ENCODE results near the gene PIEZO2.
"Not testable (repeated sequence)": the region's sequence is repeated elsewhere in the genome, so short reads cannot be mapped to it uniquely, and the experiment has no call there.

The PIEZO2 gene

DNA sequence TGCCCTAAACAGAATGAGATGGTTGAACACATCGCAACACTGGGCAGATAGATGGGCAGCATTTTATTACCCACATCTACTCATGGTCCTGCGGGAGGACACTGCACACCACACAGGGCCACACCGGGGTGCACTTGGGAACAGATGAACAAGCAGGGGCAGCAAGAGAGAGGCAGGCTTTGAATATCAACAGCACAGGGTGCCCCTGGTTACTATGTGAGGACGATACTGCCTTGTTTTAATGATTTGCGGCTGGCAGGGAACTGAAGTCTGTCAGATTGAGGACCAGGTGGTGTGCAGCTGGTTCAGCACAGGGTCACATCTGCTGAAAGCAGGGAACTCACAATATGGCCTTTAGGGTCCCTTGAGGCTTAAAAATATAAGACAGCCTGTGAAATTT, 195.7 kb downstream of the PIEZO2 start:
- DNase-seq = no peak

DNA sequence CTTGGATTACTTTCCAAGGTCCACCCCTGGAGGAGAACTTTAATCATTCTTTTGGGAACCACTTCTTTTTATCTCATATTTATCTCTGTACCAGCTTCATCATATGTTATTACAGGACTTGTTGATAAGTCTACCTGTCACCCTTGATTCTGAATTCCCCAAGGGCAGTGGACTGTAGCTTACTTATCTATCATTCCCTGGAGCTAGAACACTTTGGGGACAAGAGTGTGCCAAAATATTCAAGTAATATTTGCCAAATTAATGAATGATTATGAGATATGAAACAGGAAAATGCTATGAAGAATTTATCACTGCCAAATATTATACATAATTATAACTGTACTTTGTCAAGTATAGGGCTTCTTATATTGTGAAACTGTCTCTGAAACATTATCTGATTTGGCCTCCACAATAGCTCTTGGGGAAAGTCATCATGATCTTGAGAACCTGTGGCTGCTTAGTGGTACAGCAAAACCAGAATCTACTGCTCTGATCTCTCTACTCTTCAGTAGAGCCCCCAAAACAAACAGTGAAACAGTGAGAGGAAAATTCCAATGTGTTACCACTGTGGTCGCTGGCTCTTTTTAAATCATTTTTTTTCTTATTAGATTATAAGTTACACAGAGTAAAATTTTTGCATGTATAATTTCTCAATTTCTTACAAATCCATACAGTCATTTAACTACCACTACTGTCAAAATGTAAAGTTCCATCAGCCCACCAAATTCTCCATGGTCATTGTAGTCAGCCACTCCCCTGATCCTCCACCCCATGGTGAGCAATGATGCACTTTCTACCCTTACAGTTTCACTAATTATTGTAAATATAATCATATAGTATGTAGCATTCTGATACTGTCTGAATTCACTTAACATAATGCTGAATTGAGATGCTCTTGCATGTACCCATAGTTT, 197.5 kb downstream of the PIEZO2 start:
- DNase-seq = no peak

DNA sequence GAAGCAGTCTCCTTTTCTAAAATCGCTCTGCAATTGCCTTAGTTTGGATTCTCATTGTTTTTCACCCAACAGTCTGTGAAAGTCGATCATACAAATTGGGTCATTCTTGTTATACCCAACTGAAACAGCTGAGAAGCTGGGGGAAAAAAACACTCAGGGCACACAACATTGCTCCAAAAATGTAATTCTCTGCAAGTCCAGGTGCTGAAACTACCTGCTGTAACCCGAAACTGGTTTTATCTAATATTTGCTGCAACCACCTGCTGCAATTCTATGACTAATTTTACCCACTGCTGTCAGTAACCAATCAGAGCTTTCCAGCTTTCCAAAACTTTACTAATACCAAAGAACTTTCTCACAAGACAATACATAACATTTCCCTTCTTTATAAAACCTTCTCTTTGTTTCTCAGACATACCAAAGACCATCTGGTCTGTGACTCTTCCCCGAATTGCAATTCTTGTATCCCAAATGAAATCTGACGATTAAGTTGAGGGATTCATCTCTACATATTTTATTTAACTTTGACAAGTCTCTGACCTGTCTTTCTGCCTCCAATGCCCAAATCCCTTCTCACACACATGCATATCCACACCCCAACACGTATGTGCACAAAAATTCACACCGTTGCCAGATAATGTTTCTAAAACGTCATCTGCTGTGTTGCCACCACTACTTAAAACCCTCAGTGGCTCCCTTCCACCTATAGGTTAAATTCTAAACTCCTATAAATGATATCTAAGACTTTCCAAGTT, 198.3 kb downstream of the PIEZO2 start:
- no peak for DNase-seq

DNA sequence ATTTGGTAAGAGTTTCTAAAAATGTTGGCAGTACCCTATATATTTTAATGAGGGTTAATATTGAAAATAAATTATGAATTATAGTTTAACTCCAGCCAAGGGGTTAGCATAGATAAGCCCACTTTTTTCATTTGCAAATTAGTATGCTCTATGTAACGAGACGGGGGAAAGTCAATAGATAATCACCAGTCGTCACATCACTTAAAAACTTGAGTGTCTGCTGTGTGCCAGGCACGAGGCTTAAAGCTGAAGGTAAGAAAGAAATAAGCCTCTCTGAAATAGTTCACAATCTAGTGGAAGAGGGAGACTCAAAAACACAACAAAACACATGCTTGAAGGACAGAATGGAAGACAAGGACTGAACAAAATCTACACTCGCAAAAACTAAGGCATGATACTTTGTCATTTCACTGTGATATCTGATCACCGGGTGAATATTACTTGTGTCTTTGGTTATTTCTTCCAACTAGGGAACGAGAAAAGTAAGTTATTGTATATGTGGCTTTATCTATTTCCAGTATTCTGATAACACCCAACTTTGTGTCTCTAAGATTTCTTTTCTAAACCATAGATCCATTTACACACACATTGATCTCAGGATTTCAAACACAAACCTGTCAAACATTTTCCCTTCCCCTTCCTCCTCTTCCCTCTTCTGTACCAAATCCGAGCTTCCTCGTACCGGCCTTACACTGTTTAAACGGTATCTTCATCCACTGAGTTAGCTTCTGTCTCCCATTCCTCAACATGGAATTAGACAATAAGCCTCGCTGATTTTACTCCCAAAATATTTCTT, 199.1 kb downstream of the PIEZO2 start:
- no peak for DNase-seq

DNA sequence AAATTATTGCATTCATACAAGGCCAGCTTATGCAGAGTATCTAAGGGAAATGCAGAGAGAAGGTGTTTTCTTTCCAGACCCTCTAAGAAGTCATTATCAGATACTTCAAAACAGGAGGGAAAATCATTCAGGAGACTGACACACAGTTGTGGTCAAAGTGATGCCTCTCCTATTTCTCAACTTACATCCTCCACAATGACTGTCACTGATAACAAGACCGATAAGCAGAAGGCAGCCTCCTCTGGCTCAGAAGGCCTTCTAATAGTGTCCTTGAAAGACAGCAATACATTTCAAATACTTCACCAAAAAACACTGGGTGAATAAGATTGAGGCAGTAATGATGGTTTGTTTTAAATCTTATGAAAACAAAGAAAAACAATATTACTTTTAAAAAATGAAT, 199.7 kb downstream of the PIEZO2 start:
- no peak for DNase-seq

DNA sequence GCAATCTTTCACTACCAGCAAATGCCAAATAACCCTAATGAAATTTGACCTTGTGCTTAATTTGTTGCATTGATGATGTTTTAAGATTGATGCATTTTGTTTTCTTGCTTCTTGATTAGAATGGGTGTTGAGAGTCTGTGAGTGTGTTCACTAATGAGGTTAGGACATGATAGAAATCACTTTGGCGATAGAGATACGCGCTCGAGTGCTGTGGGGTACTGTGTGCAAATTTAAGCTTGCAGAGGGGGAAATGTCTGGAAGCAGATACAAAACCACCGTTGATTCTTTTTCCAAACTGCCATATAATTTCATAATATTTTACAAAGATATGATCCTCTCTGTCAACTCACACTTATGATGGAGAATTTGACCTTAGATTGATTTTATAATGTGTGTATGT, 200.9 kb downstream of the PIEZO2 start:
- no peak for DNase-seq

DNA sequence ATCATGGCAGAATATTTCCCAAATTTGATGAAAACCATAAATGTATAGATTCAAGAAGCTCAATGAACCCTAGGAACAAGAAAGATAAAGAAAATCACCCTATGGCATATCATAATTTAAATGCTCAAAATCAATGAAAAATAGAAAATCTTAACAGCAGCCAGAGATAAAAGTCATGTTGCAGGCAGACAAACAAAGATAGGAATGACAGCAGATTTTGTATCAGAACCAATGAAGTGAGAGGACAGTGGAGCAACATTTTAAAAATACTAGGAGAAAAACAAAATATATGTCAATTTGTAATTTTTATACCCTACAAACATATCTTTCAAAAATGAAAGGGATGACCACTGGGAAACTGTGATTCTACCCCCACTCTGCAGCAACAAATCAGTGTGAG, 203.3 kb downstream of the PIEZO2 start:
- DNase-seq = no peak

DNA sequence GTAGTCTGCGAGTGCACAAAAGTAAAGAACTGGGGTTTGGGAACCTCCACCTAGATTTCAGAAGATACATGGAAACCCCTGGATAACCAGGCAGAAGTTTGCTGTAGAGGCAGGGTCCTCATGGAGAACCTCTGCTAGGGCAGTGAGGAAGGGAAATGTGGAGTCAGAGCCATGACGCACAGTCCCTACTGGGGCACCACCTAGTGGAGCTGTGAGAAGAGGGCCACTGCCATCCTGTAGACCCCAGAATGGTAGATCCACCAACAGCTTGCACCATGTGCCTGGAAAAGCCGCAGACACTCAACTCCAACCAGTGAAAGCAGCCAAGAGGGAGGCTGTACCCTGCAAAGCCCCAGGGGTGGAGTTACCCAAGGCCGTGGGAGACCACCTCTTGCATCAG, 206.4 kb downstream of the PIEZO2 start:
- no peak for DNase-seq

GRCh38 chr18:10939822-10940221, 209.5 kb downstream of the PIEZO2 start:
- no peak for DNase-seq

- DNase-seq = no peak
Observed at GRCh38 chr18:10937743-10938640, 211.4 kb downstream of the PIEZO2 start.

DNA sequence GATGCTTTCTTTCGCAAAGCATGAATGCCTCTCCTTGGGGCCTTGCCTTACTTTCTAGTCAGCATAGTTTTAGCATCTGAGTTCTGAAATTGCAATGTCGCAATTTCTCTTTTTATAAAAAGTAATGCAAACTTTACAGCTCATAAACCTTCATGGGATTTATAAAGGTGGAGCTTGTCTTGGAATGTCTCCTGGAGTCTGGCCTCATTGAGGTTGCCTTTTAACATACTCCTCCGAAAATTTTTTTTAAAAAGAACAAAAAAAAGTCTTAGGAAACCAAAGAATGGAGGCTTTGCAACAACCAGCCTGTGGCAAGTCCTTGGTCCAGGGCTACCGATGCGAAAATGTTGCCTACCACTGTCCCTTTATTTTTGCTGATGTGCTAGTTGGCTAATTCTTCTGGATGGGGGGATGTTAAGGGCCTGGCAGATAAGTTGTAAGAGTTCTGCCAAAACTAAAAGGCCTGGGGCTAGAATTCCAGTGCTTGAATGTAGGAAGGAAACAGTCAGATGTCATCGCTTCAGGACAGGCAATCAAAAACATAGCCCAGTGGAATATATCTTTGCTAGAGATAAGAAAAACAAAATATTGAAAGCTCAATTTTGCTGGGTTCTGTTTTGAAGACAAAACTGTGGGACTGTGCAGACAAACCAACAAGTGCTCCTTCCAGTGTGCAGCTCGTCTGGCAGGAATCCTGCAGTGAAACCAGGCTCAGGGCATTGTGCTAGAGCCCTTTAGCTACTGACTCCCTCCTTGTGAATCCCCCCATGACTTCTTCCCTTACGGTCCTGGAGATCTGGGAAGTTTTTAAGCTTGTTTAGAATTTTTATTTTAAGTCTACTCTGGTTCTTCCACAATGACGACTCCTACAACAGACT, 213.0 kb downstream of the PIEZO2 start:
- DNase-seq = no peak

DNA sequence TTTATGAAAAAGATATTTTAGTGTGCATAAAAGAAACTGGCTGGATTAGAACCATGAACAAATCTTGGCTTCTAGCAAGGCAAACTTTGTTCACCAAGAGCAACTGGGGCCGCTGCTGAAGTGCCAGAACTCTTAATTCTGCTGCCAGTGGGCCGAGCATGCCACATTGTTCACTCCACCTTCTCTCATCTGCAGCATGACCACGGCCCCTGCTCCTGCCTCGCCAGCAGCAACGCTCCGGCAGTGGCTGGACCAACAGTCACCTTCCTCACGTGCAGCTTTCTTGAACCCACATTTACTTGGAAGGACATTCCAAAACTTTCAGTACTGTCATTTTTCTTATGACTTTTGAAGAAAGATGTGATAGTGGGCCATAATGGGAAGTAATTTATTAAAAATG, 213.8 kb downstream of the PIEZO2 start:
- no peak for DNase-seq

DNA sequence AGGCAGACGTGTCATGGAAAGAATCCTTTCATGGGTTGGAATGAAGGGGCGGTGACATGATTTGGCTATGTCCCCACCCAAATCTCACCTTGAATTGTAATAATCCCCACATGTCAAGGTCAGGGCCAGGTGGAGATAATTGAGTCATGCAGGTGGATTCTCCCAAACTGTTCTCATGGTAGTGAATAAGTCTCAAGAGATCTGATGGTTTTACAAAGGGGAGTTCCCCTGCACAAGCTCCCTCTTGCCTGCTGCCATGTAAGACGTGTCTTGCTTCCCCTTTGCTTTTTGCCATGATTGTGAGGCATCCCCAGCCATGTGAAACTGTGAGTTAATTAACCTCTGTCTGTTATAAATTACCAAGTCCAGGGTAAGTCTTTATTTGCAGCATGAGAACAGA, 215.7 kb downstream of the PIEZO2 start:
- not testable (repeated sequence) for DNase-seq

- no peak for DNase-seq
Observed at GRCh38 chr18:10930076-10930475, 219.3 kb downstream of the PIEZO2 start.

GRCh38 chr18:10928772-10929373, 220.5 kb downstream of the PIEZO2 start:
- DNase-seq = peak; percentile 7

- peak; percentile 27 for DNase-seq
Observed at GRCh38 chr18:10928011-10928771, 221.2 kb downstream of the PIEZO2 start.

DNA sequence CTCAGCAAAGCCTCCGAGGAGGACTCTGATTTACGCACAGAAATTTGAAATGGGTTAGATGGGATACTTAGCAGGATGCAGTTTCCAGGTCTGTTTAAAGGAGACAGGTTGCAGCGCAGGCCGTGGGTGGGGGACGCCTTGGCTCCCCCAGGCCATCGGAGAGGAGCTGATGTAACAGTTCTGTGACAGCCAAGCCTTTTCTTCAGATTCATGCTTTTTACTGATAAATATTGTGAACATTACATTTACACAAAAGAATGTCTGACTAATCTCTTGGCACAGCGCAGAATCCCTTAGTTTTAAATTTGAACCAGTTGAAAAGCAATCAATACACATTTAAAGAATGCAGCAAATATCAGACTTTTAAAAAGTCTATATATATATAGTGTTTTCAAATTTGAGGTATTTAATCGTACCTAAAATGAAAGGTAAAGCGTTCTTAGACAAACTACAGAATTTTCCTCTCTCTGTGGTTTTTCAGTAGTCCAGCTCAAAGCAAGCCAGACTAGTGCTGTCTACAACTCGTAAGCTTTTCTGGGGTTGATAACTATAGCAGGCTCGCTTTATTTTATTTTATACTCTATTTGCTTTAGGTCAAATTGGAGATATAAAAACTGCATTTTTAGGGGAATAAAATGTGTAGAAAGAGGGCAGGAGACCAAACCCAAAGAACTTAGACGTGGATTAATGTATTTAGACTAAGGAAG, 221.9 kb downstream of the PIEZO2 start:
- DNase-seq = peak; percentile 11

- DNase-seq = peak; percentile 10
Observed at GRCh38 chr18:10926621-10927161, 222.7 kb downstream of the PIEZO2 start.

Measured in right kidney (tissue), 1 donor.